K562 (cell line): Measurements from ENCODE around the gene PITPNC1. TPM values are rescaled to one million over a fixed set of nuclear protein-coding genes. Genes with fewer than 3 reads are reported as not detected.

Source experiments
- ATAC-seq: fragments of 200-7000 bp; cut with Tn5 transposase; 3 replicates; pipeline ENCODE4 v1.9.1; 2020; ENCODE audit warnings: moderate library complexity
- BruUV-seq: library from RNA; stranded (reverse); fragments of 400-500 nt; replicated peaks from 2 replicates; lab custom pipeline; 2021; lab: Mats Ljungman, UMichigan
- CTCF ChIA-PET: fragments of 300-600 bp; formaldehyde crosslinking; extraction: SDS; loops from one replicate; lab custom pipeline; 2021; ENCODE audit warnings: low intra/inter-chr PET ratio; lab: Yijun Ruan, JAX
- POLR2A ChIA-PET: fragments of 300-600, 350-650 bp; sonication (Branson Sonifier 250); formaldehyde crosslinking; extraction: SDS; loops from one replicate; lab custom pipeline; 2021; ENCODE audit warnings: antibody characterized with exemption, inconsistent platforms; lab: Yijun Ruan, JAX
- DNase-seq, 4 experiments: peaks; one replicate each; pipeline versions ENCODE4 v3.0.0 to v3.0.0-alpha.2; 2011 to 2018; ENCODE audit warnings: low spot score in 3 of 4, mixed read lengths in 3 of 4; ENCODE audit errors: extremely low read depth in 1 of 4
- FAIRE-seq: peaks from 2 replicates; lab custom pipeline; 2011; peaks lifted over from hg19 to GRCh38; lab: Jason Lieb, UNC
- H2AFZ ChIP-seq: 2 replicates; pipeline ENCODE4 v1.6.0; 2011; ENCODE audit warnings: low read depth, low read length, control low read depth, inconsistent platforms
- H3K27ac ChIP-seq: fragments of 200-600 bp; 3 replicates; pipeline ENCODE4 v1.8.0; 2011; ENCODE audit warnings: low read depth, mild to moderate bottlenecking, control low read depth, inconsistent platforms, low read length, moderate library complexity, mixed read lengths; ENCODE audit errors: extremely low read depth
- H3K27me3 ChIP-seq, 2 experiments: fragments of 300-600 bp in 1 of 2; 2 replicates in 1 of 2; 3 replicates in 1 of 2; pipeline versions ENCODE4 v1.6.0 to v1.8.0; 2011; ENCODE audit warnings: inconsistent platforms in 2 of 2, low read length in 2 of 2, mild to moderate bottlenecking in 1 of 2, mixed read lengths in 1 of 2, moderate library complexity in 1 of 2; ENCODE audit not compliant: control insufficient read depth in 2 of 2, insufficient read depth in 2 of 2
- H3K36me3 ChIP-seq: fragments of 300-600 bp; 3 replicates; pipeline ENCODE4 v1.8.0; 2011; ENCODE audit warnings: mild to moderate bottlenecking, low read length, inconsistent platforms; ENCODE audit not compliant: control insufficient read depth, insufficient read depth
- H3K4me1 ChIP-seq, 2 experiments: fragments of 200-600 bp in 1 of 2; replicated peaks in 1 of 2; 2 replicates in 1 of 2; 3 replicates in 1 of 2; pipeline versions ENCODE4 v1.5.1 to v1.8.0; 2011; ENCODE audit warnings: inconsistent platforms in 2 of 2, low read length in 2 of 2, mild to moderate bottlenecking in 1 of 2, mixed read lengths in 1 of 2, moderate library complexity in 1 of 2; ENCODE audit not compliant: control insufficient read depth in 2 of 2, insufficient read depth in 2 of 2
- H3K4me2 ChIP-seq: 2 replicates; pipeline ENCODE4 v1.6.1; 2011; ENCODE audit warnings: low read length, control low read depth, inconsistent platforms, mixed read lengths; ENCODE audit not compliant: insufficient read depth
- H3K4me3 ChIP-seq: fragments of 200-600 bp; sonication (generic), shearing (Covaris generic); 2 replicates; pipeline ENCODE4 v1.5.1; 2016; ENCODE audit warnings: control low read depth, inconsistent platforms
- H3K79me2 ChIP-seq: fragments of 200-600 bp; 3 replicates; pipeline ENCODE4 v1.8.0; 2011; ENCODE audit warnings: low read length, inconsistent platforms; ENCODE audit not compliant: control insufficient read depth, insufficient read depth
- H3K9ac ChIP-seq, 2 experiments: 2 replicates each; pipeline versions ENCODE4 v1.6.0 to v1.6.1; 2011; ENCODE audit warnings: low read depth in 2 of 2, low read length in 2 of 2, control low read depth in 1 of 2, inconsistent platforms in 1 of 2, mild to moderate bottlenecking in 1 of 2, mixed read lengths in 1 of 2; ENCODE audit not compliant: insufficient read depth in 1 of 2
- H3K9me1 ChIP-seq: one replicate; pipeline ENCODE4 v1.6.0; 2011; ENCODE audit warnings: inconsistent platforms, mild to moderate bottlenecking, low read length, moderate library complexity; ENCODE audit not compliant: control insufficient read depth, insufficient read depth
- H3K9me3 ChIP-seq: replicated peaks from 2 replicates; pipeline ENCODE4 v1.5.1; 2011; ENCODE audit warnings: low read depth, low read length, inconsistent platforms; ENCODE audit not compliant: control insufficient read depth, insufficient read depth
- H4K20me1 ChIP-seq: replicated peaks from 2 replicates; pipeline ENCODE4 v1.6.1; 2011; ENCODE audit warnings: low read length, inconsistent platforms, mixed read lengths; ENCODE audit not compliant: control insufficient read depth, insufficient read depth
- CBFB ChIP-seq: sonication (generic); formaldehyde crosslinking; IDR thresholded peaks from 2 replicates; pipeline ENCODE4 v1.4.0; 2020; ENCODE audit warnings: mild to moderate bottlenecking, missing genetic modification reagents
- NELFE ChIP-seq: IDR thresholded peaks from 2 replicates; pipeline ENCODE4 v1.6.1; 2011; ENCODE audit warnings: mild to moderate bottlenecking; ENCODE audit not compliant: insufficient read depth, insufficient read length
- TCF15 ChIP-seq: fragments of 250-450 bp; sonication (Bioruptor Pico); IDR thresholded peaks from 2 replicates; pipeline ENCODE4 v1.8.0; 2022; ENCODE audit warnings: moderate library complexity, mild to moderate bottlenecking, inconsistent platforms
- ZBTB33 ChIP-seq: sonication (generic); formaldehyde crosslinking; IDR thresholded peaks from 2 replicates; pipeline ENCODE4 v1.8.1; 2023; ENCODE audit warnings: mild to moderate bottlenecking, missing genetic modification reagents
- ZKSCAN1 ChIP-seq: fragments of 150-350 bp; IDR thresholded peaks from 2 replicates; pipeline ENCODE4 v1.6.1; 2016; ENCODE audit warnings: low read depth, low read length
- ZNF592 ChIP-seq: fragments of 450-650 bp; IDR thresholded peaks from 2 replicates; pipeline ENCODE4 v1.6.1; 2017; ENCODE audit warnings: antibody characterized with exemption, mild to moderate bottlenecking
- WGBS: fragments of 100-300 bp; shearing (Covaris generic); methylation state at CpG from one replicate; pipeline ENCODE4 v1.1.6; 2016; ENCODE audit warnings: low coverage, mixed read lengths; ENCODE audit not compliant: insufficient coverage; ENCODE audit errors: missing lambda C conversion rate; 5-methylcytosine and 5-hydroxymethylcytosine counted together
- in situ Hi-C: fragments of 300-500 bp; cut with MboI; formaldehyde crosslinking; loops from 4 replicates; pipeline ENCODE4 v1.15.0; 2018; ENCODE audit warnings: inconsistent platforms, mixed read lengths
- intact Hi-C: fragments of 100-400 bp; cut with micrococcal nuclease; formaldehyde crosslinking; loops from 2 replicates; pipeline ENCODE4 v1.14.2; 2022
- polyA plus RNA-seq, 8 experiments: library from polyadenylated mRNA; depleted of rRNA in 4 of 8; stranded (reverse) in 5 of 8; unstranded in 3 of 8; fragments of >200 nt; fragmentation: Nextera tagmentation in 2 of 8; fragmentation: Illumina TruSeq in 1 of 8; extraction: Ambion mirVana in 2 of 8; extraction: Trizol in 1 of 8; gene quantifications; 2 replicates each; pipeline versions ENCODE4 v1.2.1 to v1.2.3, GENCODE V29; 2011 to 2014; ENCODE audit warnings: inconsistent platforms in 1 of 8, missing spikeins in 1 of 8
- total RNA-seq, 7 experiments: library from RNA; depleted of rRNA in 6 of 7; stranded (reverse); fragments of >200 nt in 6 of 7; fragmentation: Illumina TruSeq in 2 of 7; extraction: Trizol in 2 of 7; gene quantifications; 2 replicates each; pipeline versions ENCODE4 v1.2.1 to v1.2.3, GENCODE V29; 2011 to 2021; ENCODE audit warnings: low replicate concordance in 1 of 7

PITPNC1 gene
- total and polyA plus RNA-seq, 9 of the 15 experiments (the other 6 are each of a cell fraction or from before 2014, with no cell fraction given): 0.11 to 1.1 (median 0.65) TPM

- BruUV-seq: no TSS peak
- DNase-seq: no peak
- Histone ChIP-seq H3K27me3 (no peaks in the 10 kb centered on the region), H3K27ac (no peak overlapping the region), H3K4me3 (no peak overlapping the region), H3K79me2 (peaks cover 31% of the 10 kb centered on the region), H3K4me2 (no peak overlapping the region), H3K36me3 (peaks cover 93% of the 10 kb centered on the region), H3K9ac (no peak overlapping the region), H3K9me1 (no peaks in the 10 kb centered on the region), H4K20me1 (no peaks in the 10 kb centered on the region), H2AFZ (no peak overlapping the region), H3K4me1 (no peaks in the 10 kb centered on the region), H3K9me3 (no peaks in the 10 kb centered on the region)
- ATAC-seq: no peak
- intact Hi-C loops (no loop called here), in situ Hi-C loops (no loop called here)
- no peak for FAIRE-seq
- ChIA-PET CTCF (no interaction called here), POLR2A (interaction anchor here (0.8 to 4.2 kb wide), 8 partner anchors 9 to 167 kb away, joined by 3 to 24 read pairs (median 4); no protein-coding TSS in a partner anchor)
- no peak for TF ChIP-seq NELFE
- no peak for TF ChIP-seq CBFB (CRISPR knock-in tag)
- TF ChIP-seq TCF15 (CRISPR knock-in tag): no peak
- WGBS: 97% methylated on average over 7 of the region's 10 CpGs
Measured at GRCh38 chr17:67353161-67353560, 23.9 kb upstream of the PITPNC1 start.

- Histone ChIP-seq H4K20me1 (no peaks in the 10 kb centered on the region; the same call in 1 of the 2 replicates), H3K4me3 (no peak overlapping the region)
Measured at GRCh38 chr17:67353929-67354574, 23.0 kb upstream of the PITPNC1 start.

More at GRCh38 chr17:67353929-67354574, 23.0 kb upstream of the PITPNC1 start:
- H3K36me3 ChIP-seq: peaks cover 92% of the 10 kb centered on the region
- H3K27ac ChIP-seq: no peak overlapping the region
- H3K27me3 ChIP-seq: no peaks in the 10 kb centered on the region
- TF ChIP-seq ZNF592 (no peak), ZBTB33 (no peak), ZKSCAN1 (no peak)
- ChIA-PET CTCF (no interaction called here), POLR2A (interaction anchor here (0.8 to 4.2 kb wide), 5 partner anchors 10 to 168 kb away, joined by 3 to 24 read pairs (median 4); no protein-coding TSS in a partner anchor)
- whole genome bisulfite sequencing: 92% methylated on average over 7 of the region's 8 CpGs
- DNase-seq (no peak), FAIRE-seq (no peak), ATAC-seq (no peak)
- in situ Hi-C loops (no loop called here), intact Hi-C loops (no loop called here)
- H3K9ac ChIP-seq: no peak overlapping the region
- H3K4me1 ChIP-seq: no peaks in the 10 kb centered on the region
- H3K4me2 ChIP-seq: no peak overlapping the region
- H3K79me2 ChIP-seq: peaks cover 40% of the 10 kb centered on the region
- H3K9me1 ChIP-seq: no peaks in the 10 kb centered on the region
- no peaks in the 10 kb centered on the region for H3K9me3 ChIP-seq
- no peak overlapping the region for H2AFZ ChIP-seq
- BruUV-seq: no TSS peak
